ENCODE results near the gene APOC4.
"Not testable (repeated sequence)": the region's sequence is repeated elsewhere in the genome, so short reads cannot be mapped to it uniquely, and the experiment has no call there.

APOC4 gene

GRCh38 chr19:44942067-44942571, at the start of gene APOC4:
APOC4 (plus strand) TSS chr19:44942237; CDS start chr19:44942278, 41 bp downstream.
- DNase-seq: no peak

GRCh38 chr19:44892932-44893331, 49.1 kb upstream of the APOC4 start:
- no peak for DNase-seq

GRCh38 chr19:44893332-44894051, 48.5 kb upstream of the APOC4 start:
- no peak for DNase-seq

- DNase-seq: no peak
These were observed 48.0 kb upstream of the APOC4 start for GRCh38 chr19:44894052-44894400.

- no peak for DNase-seq
These were observed 47.1 kb upstream of the APOC4 start for GRCh38 chr19:44894946-44895345.

GRCh38 chr19:44897835-44898234, 44.2 kb upstream of the APOC4 start:
- DNase-seq: no peak

GRCh38 chr19:44900328-44901244, 41.5 kb upstream of the APOC4 start:
- DNase-seq: no peak

GRCh38 chr19:44903216-44903601, 38.8 kb upstream of the APOC4 start:
- no peak for DNase-seq

- DNase-seq: peak; percentile 91
These were observed 38.2 kb upstream of the APOC4 start for GRCh38 chr19:44903602-44904425.

- DNase-seq: no peak
These were observed 37.5 kb upstream of the APOC4 start for GRCh38 chr19:44904426-44904994.

GRCh38 chr19:44905437-44906160, 36.4 kb upstream of the APOC4 start, which contains the start of gene APOE:
APOE (plus strand) TSS chr19:44905796; CDS start chr19:44906625, 829 bp downstream.
- DNase-seq: peak; percentile 52

- no peak for DNase-seq
These were observed 34.4 kb upstream of the APOC4 start for GRCh38 chr19:44907613-44908012.

- no peak for DNase-seq
These were observed 33.8 kb upstream of the APOC4 start for GRCh38 chr19:44908074-44908835.

GRCh38 chr19:44908836-44909261, 33.2 kb upstream of the APOC4 start:
- DNase-seq: no peak

GRCh38 chr19:44909775-44910174, 32.3 kb upstream of the APOC4 start:
- DNase-seq: no peak

GRCh38 chr19:44911896-44912295, 30.1 kb upstream of the APOC4 start:
- not testable (repeated sequence) for DNase-seq

- no peak for DNase-seq
These were observed 29.2 kb upstream of the APOC4 start for GRCh38 chr19:44912854-44913253.

GRCh38 chr19:44913512-44914432, 28.3 kb upstream of the APOC4 start:
- DNase-seq: not testable (repeated sequence)

GRCh38 chr19:44914433-44915206, 27.4 kb upstream of the APOC4 start, which contains the start of gene APOC1:
APOC1 (plus strand) TSS chr19:44914608; CDS start chr19:44914892, 284 bp downstream.
- DNase-seq: peak; percentile 98
